HG03066 (cell line): ENCODE results near the gene CDH3.
"Not testable (repeated sequence)": the region's sequence is repeated elsewhere in the genome, so short reads cannot be mapped to it uniquely, and the experiment has no call there.

Experiments used
- ATAC-seq: cut with Tn5 transposase; IDR thresholded peaks from one replicate; pipeline ENCODE4 v1.9.1; 2021; ENCODE audit warnings: low read depth; ENCODE audit not compliant: unreplicated experiment

The CDH3 gene

GRCh38 chr16:68698091-68698490 is 53.0 kb downstream of the CDH3 start:
- no peak for ATAC-seq

- ATAC-seq = no peak
Observed at GRCh38 chr16:68700120-68700519, 55.0 kb downstream of the CDH3 start.

GRCh38 chr16:68700831-68701230 is 55.7 kb downstream of the CDH3 start:
- no peak for ATAC-seq

- ATAC-seq = no peak
Observed at GRCh38 chr16:68704232-68704867, 59.2 kb downstream of the CDH3 start.

GRCh38 chr16:68707340-68708152 is 62.4 kb downstream of the CDH3 start:
- no peak for ATAC-seq

- ATAC-seq = no peak
Observed at GRCh38 chr16:68710211-68710610, 65.1 kb downstream of the CDH3 start.

DNA sequence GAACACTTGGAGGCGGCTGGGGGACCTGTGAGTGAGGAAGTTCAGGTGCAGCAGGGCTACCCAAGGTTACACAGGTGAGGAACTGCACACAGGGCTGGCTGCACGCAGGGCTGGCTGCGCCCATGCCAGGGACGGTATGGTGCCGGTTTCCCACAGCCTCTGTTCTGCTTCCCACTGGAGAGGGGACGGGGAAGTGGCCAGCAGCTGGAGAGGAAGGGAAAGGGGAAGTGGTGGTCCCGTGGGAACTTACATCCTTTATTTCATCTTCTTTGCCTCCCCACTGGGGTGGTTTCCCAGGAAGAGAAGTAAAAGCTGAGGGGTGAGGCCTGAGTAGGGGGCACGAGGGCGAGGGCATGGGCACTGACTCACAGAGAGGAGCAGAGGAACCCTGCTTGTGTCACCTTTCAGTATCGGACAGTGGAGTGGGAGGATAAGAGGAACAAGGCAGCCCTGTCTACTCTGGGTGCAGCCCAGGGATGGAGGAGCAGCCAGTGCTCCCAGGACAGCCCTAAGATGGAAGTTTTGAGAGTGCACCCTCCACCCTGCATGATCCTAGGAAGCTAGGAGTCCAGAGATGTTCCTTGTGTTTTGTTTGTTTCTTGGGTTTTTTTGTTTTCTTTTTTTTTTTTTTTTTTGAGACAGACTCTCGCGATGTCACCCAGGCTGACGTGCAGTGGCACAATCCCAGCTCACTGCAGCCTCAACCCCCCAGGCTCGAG is 66.5 kb downstream of the CDH3 start:
- ATAC-seq = no peak

- ATAC-seq = no peak
Observed at GRCh38 chr16:68713361-68713760, 68.3 kb downstream of the CDH3 start.

DNA sequence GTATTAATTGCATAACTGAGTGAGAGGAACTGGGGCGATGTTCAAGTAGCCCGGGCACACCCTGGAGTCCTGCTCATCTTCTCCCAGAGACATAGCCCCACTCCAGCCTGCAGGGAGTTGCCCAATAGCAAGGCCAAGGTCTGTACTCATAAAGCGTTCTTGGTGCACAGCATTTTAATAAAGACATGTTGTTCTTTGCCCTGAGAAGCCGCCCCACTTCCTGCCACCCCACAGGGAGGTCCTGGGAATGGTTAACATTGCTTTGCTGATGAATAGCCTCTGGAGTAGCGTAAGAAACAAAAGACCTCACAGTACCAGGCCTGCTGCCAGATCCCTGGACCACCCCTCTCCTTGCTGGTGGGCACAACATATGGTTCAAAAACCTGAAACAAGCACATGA is 70.4 kb downstream of the CDH3 start:
- no peak for ATAC-seq

DNA sequence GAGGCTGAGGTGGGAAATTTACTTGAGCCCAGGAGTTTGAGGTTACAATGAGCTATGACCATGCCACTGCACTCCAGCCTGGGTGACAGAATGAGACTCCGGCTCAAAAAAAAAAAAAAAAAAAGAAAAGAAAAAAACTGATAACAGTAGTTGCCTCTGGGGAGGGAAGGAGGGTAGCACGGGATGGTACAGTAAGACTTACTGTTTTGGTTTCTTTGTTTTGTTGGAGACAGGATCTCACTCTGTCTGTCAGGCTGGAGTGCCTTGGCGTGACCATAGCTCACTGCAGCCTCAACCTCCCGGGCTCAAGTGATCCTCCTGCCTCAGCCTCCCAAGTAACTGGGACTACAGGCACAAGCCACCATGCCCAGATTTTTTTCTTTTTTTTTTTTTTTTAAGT is 71.4 kb downstream of the CDH3 start:
- ATAC-seq = not testable (repeated sequence)

GRCh38 chr16:68717684-68718083 is 72.6 kb downstream of the CDH3 start:
- ATAC-seq = no peak

DNA sequence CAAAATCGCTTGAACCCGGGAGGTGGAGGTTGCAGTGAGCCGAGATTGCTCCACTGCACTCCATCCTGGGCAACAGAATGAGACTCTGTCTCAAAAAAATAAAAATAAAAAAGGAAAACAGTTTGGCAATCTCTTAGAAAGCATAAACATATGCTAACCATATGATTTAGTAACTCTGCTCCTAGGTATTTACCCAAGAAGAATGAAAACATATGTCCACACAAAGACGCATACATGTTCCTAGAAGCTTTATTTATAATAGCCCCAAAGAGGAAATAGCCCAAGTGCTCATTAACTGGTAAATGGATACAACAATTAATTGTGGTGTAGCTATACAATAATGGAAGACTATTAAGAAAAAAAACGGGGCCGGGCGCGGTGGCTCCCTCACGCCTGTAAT is 73.5 kb downstream of the CDH3 start:
- ATAC-seq = no peak

DNA sequence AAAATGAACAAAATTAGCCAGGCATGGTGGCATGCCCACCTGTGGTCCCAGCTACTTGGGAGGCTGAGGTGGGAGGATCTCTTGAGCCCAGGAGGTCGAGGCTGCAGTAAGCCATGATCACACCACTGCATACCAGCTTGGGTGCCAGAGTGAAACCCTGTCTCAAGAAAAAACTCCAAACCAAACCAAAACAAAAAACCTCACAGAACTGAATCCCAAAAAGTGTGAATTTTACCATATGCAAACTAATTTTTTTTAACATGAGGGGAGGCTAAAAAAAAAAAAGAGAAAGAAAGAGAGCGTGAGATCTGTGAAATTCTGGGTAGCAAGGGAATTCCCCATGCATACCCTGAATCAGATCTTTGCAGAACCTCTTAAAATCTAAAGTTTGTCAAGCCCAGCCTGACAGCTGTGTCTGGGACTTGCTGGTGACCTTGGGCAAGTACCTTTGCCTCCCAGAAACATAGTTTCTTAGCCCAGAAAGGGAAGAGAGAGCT is 74.9 kb downstream of the CDH3 start:
- ATAC-seq = peak; percentile 79

DNA sequence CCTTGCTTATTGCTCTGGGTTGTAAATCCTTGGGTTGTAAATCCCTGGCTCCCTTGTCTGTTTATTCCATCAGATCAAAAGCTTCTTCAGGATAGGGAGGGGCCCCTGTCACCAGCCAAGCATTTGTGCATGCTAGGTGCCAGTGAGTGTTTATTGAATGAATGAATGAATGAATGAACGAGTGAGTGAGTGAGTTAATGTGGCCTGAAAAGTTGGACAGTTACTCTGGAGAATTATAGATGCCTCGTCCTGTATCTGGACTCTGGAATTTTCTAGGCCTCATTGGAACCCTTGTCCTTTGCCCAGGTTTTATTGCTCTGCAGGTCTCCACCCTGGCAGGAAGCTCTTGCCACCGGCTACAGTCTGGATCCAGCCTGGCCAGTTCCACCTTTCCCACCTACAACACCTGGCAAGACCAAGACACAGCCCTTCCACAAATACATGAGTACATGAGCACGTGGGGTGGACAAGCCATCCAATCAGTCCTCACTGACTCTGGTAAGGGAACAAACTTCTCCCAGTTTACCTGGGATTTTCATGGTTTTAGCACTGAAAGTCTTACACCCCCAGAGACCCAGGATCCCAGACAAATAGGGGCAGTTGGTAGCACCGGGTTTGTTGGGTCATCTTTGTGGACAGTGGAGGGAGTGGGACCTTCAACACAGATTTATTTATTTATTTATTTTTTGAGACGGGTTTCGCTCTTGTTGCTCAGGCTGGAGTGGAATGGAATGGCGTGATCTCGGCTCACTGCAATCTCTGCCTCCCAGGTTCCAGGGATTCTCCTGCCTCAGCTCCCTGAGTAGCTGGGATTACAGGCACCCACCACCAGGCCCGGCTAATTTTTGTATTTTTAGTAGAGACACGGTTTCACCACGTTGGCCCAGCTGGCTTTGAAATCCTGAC is 77.3 kb downstream of the CDH3 start:
- no peak for ATAC-seq

DNA sequence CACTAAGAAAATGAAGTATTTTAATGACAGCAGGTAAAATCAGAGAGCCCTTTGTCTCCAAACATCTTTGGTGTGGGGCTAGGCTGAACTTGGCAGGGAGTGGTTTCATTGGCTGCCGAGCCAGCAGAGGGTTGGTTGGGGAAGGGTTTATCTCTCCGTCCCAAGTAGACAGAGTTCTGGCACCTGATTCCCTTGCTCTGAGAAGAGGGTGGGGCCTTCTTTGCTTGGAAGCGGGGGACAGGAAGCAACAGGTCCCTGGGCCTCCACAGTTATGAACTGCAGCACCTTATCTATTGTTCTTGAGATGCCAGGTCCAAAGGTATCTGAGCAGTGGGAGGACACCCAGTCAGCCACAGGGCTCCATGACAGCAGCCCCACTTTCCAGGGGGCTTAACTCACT is 79.7 kb downstream of the CDH3 start:
- ATAC-seq = no peak

- no peak for ATAC-seq
Observed at GRCh38 chr16:68728523-68728922, 83.4 kb downstream of the CDH3 start.

- no peak for ATAC-seq
Observed at GRCh38 chr16:68731637-68732036, 86.5 kb downstream of the CDH3 start.

DNA sequence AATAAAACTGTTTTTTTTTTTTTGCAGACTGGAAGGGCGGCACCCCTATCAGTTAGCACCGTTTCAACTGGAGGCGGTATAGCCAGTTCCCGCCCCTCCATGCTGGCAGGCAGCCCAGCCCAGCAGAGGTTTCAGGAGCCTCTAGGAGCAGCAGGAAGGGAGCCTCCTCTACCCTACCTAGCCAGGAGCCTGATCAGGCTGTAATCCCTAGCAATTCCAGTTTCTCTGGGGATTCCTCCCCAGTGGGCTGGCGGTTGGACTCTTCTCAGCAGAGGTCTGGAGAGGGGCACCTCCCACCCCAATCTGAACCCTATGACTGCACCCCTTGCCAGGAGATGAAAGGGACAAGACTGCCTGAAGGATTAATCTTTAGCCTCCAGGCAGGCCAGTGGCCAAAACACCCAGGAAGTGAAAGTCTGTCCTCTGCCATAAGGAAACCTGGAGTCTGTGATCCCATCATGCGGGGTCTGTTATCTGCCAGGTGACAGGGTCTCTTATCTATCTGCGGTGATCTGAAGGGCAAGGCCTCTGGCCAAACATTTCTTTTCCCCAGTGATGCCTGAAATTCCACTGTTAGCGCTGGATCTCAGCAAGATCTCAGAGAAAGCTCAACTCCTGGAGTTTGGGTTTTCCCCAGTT is 87.1 kb downstream of the CDH3 start:
- ATAC-seq = no peak

- ATAC-seq = no peak
Observed at GRCh38 chr16:68732741-68733399, 87.8 kb downstream of the CDH3 start.
